ENCODE data around the gene TSPAN32. TPM values are rescaled to one million over a fixed set of nuclear protein-coding genes. Genes with fewer than 3 reads are reported as not detected.

TSPAN32 gene
- total RNA-seq, 1 experiment from 2014 or later: not detected

DNA sequence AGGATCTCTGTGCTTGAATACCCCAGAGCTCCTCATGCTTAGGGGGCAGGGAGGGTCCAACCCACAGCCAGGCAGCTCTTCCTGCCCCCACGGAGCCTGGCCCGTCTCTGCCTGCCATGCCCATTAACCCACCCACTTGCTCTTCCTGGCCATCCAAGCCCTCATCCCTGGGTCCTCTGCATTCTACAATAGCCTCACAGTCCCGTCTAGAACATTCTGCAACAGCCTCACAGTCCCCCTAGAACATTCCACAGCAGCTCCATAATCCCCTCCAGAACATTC, 15.1 kb downstream of the TSPAN32 start:
- ATAC-seq: no peak
- no peak overlapping the region for H3K4me3 ChIP-seq (ENCODE audit: low read depth in 2 of 2, low read length in 2 of 2)
- BruUV-seq (replicated peaks): no TSS peak
- no peaks in the 10 kb centered on the region for H3K27me3 ChIP-seq (ENCODE audit: control insufficient read depth, insufficient read depth, low read length)
- TF ChIP-seq TCF7L2 (IDR thresholded peaks at IDR 0.05; ENCODE audit: low read depth, low read length): no peak
- no peak for TF ChIP-seq SIN3A (IDR thresholded peaks at IDR 0.05; ENCODE audit: borderline replicate concordance, insufficient read depth, low read depth, low read length)
- no peak for TF ChIP-seq CTCF (IDR thresholded peaks at IDR 0.05)
- TF ChIP-seq POLR2AphosphoS5 (IDR thresholded peaks at IDR 0.05; ENCODE audit: low read depth, low read length): no peak
- TF ChIP-seq REST (IDR thresholded peaks at IDR 0.05; ENCODE audit: insufficient read depth in 1 of 2, low read depth in 2 of 2, low read length in 1 of 2): no peak
- no peak overlapping the region for H3K27ac ChIP-seq (ENCODE audit: low read length)
- no peaks in the 10 kb centered on the region for H3K9me3 ChIP-seq (ENCODE audit: control insufficient read depth, insufficient read depth, low read depth, low read length)
- ChIA-PET CTCF (no interaction called here), POLR2A (no interaction called here)
- in situ Hi-C loops (cut with HindIII; ENCODE audit: low pct_unique_long_range_greater_than_20kb, low sequenced_read_pairs) (no loop called here), intact Hi-C loops (cut with micrococcal nuclease; ENCODE audit: unreplicated experiment) (loop anchor here (10.0 kb wide), 1 partner anchor 208 kb away; no protein-coding TSS in a partner anchor)
- H3K36me3 ChIP-seq (ENCODE audit: control insufficient read depth, insufficient read depth, low read length): no peaks in the 10 kb centered on the region
- peaks cover 18% of the 10 kb centered on the region for H3K4me1 ChIP-seq (ENCODE audit: control insufficient read depth, insufficient read depth, low read length)
- no peak for DNase-seq (ENCODE audit: low read depth, low spot score)

DNA sequence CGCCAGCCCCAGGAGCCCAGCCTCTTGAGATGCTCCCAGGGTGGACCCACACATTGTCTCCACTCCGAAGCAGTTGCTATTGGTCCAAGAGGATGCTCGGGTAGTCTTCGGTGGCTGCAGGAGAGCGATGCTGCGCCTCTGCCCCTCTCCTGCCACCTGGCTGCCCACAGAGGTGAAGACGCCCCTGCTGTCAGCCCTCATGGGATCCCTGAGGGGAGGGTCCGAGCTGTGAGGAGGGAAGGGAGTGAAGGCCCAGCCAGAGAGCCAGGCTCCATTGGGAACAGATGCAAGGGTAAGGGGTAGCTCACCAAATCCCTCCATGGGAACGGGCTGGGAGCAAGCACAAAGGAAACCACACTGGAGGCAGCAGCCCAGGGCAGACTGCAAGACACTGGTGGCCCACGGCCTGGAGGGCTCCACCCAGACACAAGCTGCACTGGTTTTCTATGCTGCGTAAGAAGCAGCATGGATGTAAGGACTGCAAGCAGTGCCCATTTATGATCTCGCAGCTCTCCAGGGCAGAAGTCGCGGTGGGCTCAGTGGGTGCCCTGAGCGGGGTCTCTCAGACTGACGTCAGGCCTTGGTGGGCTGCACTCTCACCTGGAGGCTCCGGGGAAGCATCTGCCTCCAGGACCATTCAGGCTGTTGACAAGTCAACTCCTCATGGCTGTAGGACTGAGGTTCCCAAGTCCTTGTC, 15.7 kb downstream of the TSPAN32 start:
- H3K4me1 ChIP-seq (ENCODE audit: control insufficient read depth, insufficient read depth, low read length): peaks cover 13% of the 10 kb centered on the region
- no peaks in the 10 kb centered on the region for H3K9me3 ChIP-seq (ENCODE audit: control insufficient read depth, insufficient read depth, low read depth, low read length)
- ChIA-PET CTCF (interaction anchor here (0.5 kb wide), 1 partner anchor 16 kb away, joined by 3 read pairs; the partner anchor contains the start of genes C11orf21 and TSPAN32), POLR2A (no interaction called here)
- TF ChIP-seq SIN3A (IDR thresholded peaks at IDR 0.05; ENCODE audit: borderline replicate concordance, insufficient read depth, low read depth, low read length): no peak
- no peak for TF ChIP-seq REST (IDR thresholded peaks at IDR 0.05; ENCODE audit: insufficient read depth in 1 of 2, low read depth in 2 of 2, low read length in 1 of 2)
- DNase-seq (ENCODE audit: low read depth, low spot score) (no peak), ATAC-seq (no peak)
- in situ Hi-C loops (cut with HindIII; ENCODE audit: low pct_unique_long_range_greater_than_20kb, low sequenced_read_pairs) (no loop called here), intact Hi-C loops (cut with micrococcal nuclease; ENCODE audit: unreplicated experiment) (loop anchor here (10.0 kb wide), 1 partner anchor 207 kb away; no protein-coding TSS in a partner anchor)
- no peak overlapping the region for H3K4me3 ChIP-seq (ENCODE audit: low read depth in 2 of 2, low read length in 2 of 2)
- H3K27ac ChIP-seq (ENCODE audit: low read length): no peak overlapping the region
- H3K36me3 ChIP-seq (ENCODE audit: control insufficient read depth, insufficient read depth, low read length): no peaks in the 10 kb centered on the region
- H3K27me3 ChIP-seq (ENCODE audit: control insufficient read depth, insufficient read depth, low read length): no peaks in the 10 kb centered on the region
- BruUV-seq (replicated peaks): no TSS peak
